ENCODE measurements around the gene ZNF384. TPM values are rescaled to one million over a fixed set of nuclear protein-coding genes. Genes with fewer than 3 reads are reported as not detected.

The ZNF384 gene
- total and polyA plus RNA-seq, 2 of the 8 experiments (the other 6 are each of a cell fraction or from before 2014, with no cell fraction given): 59.0 to 59.6 TPM

DNA sequence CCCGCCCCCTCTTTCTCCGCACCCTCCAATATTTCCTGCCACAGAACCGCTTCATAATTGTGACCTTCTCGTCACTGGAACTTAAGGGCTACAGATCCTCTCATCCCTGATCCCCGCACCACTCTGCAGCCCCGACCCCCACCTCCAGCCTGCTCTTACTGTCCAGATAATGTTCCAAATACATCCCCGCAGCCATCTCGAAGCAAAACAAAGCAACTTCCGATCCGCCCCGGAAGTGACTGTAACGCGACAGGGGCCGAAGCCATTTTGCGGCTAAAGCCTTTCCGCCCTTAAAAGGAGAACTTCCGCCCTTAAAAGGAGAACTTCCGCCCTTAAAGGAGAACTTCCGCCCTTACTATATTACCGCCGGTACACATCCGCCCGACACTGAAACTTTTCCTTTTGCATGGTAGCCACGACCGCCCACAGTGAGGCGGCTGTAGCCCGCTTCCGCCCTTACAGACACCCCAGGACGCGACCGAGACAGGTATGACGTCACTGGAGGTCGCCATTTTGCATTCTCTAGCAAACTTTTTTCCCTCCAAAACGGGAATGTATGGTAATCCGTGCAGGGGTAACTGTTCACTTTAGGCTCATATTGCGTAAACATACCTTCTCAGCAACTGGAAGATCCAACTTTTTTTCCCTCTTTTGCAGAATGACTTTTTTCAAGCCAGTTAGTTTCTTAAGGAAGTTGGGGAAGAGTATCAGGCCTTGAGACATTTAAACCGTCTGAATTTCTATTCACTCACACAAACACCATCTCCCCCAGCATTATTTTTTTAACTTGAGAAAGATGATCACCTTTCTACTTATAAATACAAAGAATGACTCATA is 26.1 kb downstream of the ZNF384 start, which contains the start of gene ING4:
Gene ING4 (minus strand): TSS at position 214 of the 837 bp plus-strand sequence. CDS start 18 bp downstream, at position 196.
- Histone ChIP-seq H3K27ac (ENCODE audit: low read depth, low read length) (peak within 1 kb of the TSS; percentile 80), H3K9ac (replicated peaks in 1 of 4; ENCODE audit: extremely low read depth in 1 of 4, low read depth in 3 of 4, low read length in 3 of 4) (peak within 1 kb of the TSS; percentile 76 to 97 (median 80)), H2BK120ac (replicated peaks; ENCODE audit: low read depth, low read length) (no peak within 1 kb of the TSS), H4K5ac (ENCODE audit: insufficient read length, low read depth, low read length) (peak within 1 kb of the TSS; percentile 57), H3K4me2 (ENCODE audit: insufficient read depth in 1 of 2, low read depth in 2 of 2, low read length in 2 of 2) (peak within 1 kb of the TSS; percentile 83 to 90), H3K23me2 (ENCODE audit: low read depth, low read length) (peaks cover 6% of the 10 kb centered on the region), H3K56ac (replicated peaks; ENCODE audit: insufficient read length, low read depth, low read length) (no peak within 1 kb of the TSS), H2BK5ac (ENCODE audit: low read depth, low read length) (peak within 1 kb of the TSS; percentile 72), H3K36me3 (ENCODE audit: control insufficient read depth in 2 of 4, insufficient read depth in 4 of 4, low read length in 3 of 4) (peaks cover 4 to 17% (median 9%) of the 10 kb centered on the region in 4 experiments; a peak in 7 of 8 replicates), H4K8ac (ENCODE audit: extremely low read depth, insufficient read depth, low read length) (peak within 1 kb of the TSS; percentile 96; the same call in 1 of the 2 replicates), H2BK15ac (ENCODE audit: low read length) (peak within 1 kb of the TSS; percentile 13; the same call in 1 of the 2 replicates), H3K27me3 (replicated peaks in 1 of 4; ENCODE audit: control insufficient read depth in 3 of 4, extremely low read depth in 1 of 4, insufficient read depth in 3 of 4, low read length in 3 of 4) (no peaks in the 10 kb centered on the region), H3K14ac (ENCODE audit: insufficient read length) (no peak within 1 kb of the TSS), H3K4me3 (ENCODE audit: extremely low read depth in 1 of 4, insufficient read depth in 2 of 4, low read depth in 3 of 4, low read length in 4 of 4) (peak within 1 kb of the TSS; percentile 72 to 90 (median 82)), H2AFZ (ENCODE audit: low read length) (peak within 1 kb of the TSS; percentile 84), H3K4me1 (replicated peaks in 1 of 4; ENCODE audit: control insufficient read depth in 3 of 4, insufficient read depth in 4 of 4, low read length in 3 of 4) (peaks cover 0 to 4% (median 0%) of the 10 kb centered on the region in 4 experiments; a peak in 1 of 7 replicates), H2BK20ac (ENCODE audit: low read length) (no peak within 1 kb of the TSS), H3K18ac (ENCODE audit: extremely low read depth, low read length) (no peak within 1 kb of the TSS), H4K91ac (replicated peaks; ENCODE audit: insufficient read length, low read length) (peak within 1 kb of the TSS; percentile 49), H3K79me2 (ENCODE audit: control insufficient read depth in 1 of 2, insufficient read depth in 2 of 2, low read length in 2 of 2) (peaks cover 0 to 11% of the 10 kb centered on the region in 2 experiments; a peak in 3 of 4 replicates), H4K20me1 (replicated peaks in 1 of 2; ENCODE audit: control insufficient read depth in 1 of 2, insufficient read depth in 2 of 2, low read length in 2 of 2) (no peaks in the 10 kb centered on the region), H2BK12ac (ENCODE audit: low read depth, low read length) (no peak within 1 kb of the TSS; the same call in 1 of the 2 replicates), H3K79me1 (ENCODE audit: low read depth, low read length) (no peaks in the 10 kb centered on the region), H3K4ac (replicated peaks; ENCODE audit: insufficient read length, low read depth, low read length) (peak within 1 kb of the TSS; percentile 94), H3K23ac (ENCODE audit: insufficient read length) (no peak within 1 kb of the TSS), H2AK5ac (ENCODE audit: low read depth, low read length) (0 out of 2 replicates have a peak within 1 kb of the TSS, but pooled peaks have one; percentile 46), H3K9me3 (ENCODE audit: insufficient read depth in 2 of 2, low read depth in 1 of 2, low read length in 1 of 2) (no peaks in the 10 kb centered on the region)
- peak; percentile 93 for FAIRE-seq
- peak; percentile 88 to 95 for DNase-seq (ENCODE audit: low read depth in 1 of 2, low spot score in 2 of 2)
- ChIA-PET POLR2A (ENCODE audit: partially characterized antibody) (interaction anchor here (1.0 to 5.9 kb wide), 6 partner anchors 18 to 61 kb away, joined by 3 to 72 read pairs (median 10); partner anchors contain the start of genes COPS7A and ZNF384), CTCF (ENCODE audit: partially characterized antibody) (interaction anchor here (1.0 to 6.9 kb wide), 4 partner anchors 28 to 117 kb away, joined by 3 to 55 read pairs (median 10); partner anchors contain the start of genes COPS7A and ZNF384)
- WGBS, 2 experiments (ENCODE audit: extremely low coverage in 1 of 2, insufficient coverage in 1 of 2, insufficient read length in 1 of 2, insufficient replicate concordance in 2 of 2, low coverage in 1 of 2, low lambda C conversion rate in 2 of 2, missing lambda C conversion rate in 1 of 2): 3% methylated on average over 37 of the region's 37 CpGs; no CpG with 5 or more reads in 1 of the 2 experiments
- TF ChIP-seq ASH2L (IDR thresholded peaks at IDR 0.05; ENCODE audit: low read length) (peak; percentile 67), RNF2 (IDR thresholded peaks at IDR 0.05; ENCODE audit: borderline replicate concordance, low read depth, low read length, missing control alignments, poor library complexity, severe bottlenecking) (no peak), CEBPB (IDR thresholded peaks at IDR 0.05; ENCODE audit: low read depth, low read length) (peak; percentile 67), SP4 (IDR thresholded peaks at IDR 0.05; ENCODE audit: low read length) (peak; percentile 78; the same call in 1 of the 2 replicates), YY1 (IDR thresholded peaks at IDR 0.05; ENCODE audit: low read depth, low read length) (peak; percentile 98), CHD1 (IDR thresholded peaks at IDR 0.05; ENCODE audit: low read depth, low read length) (no peak), GABPA (IDR thresholded peaks at IDR 0.05; ENCODE audit: borderline replicate concordance, insufficient read depth, low read length) (peak; percentile 93), SIRT6 (IDR thresholded peaks at IDR 0.05; ENCODE audit: low read length) (peak; percentile 96)

Data from H1 (cell line).